IPS-20b (cell line): ENCODE results near the gene AFG3L2.
A peak's percentile ranks its signal among the peaks of the same experiment; 100 is the strongest.

Source experiments
- H3K27ac ChIP-seq: one replicate; pipeline ENCODE4 v1.5.1; 2013; ENCODE audit warnings: low read length
- H3K27me3 ChIP-seq: 2 replicates; pipeline ENCODE4 v1.6.1; 2013; ENCODE audit warnings: mild to moderate bottlenecking, low read length, inconsistent platforms; ENCODE audit not compliant: insufficient read depth
- H3K36me3 ChIP-seq: 2 replicates; pipeline ENCODE4 v1.6.1; 2013; ENCODE audit warnings: low read depth, mild to moderate bottlenecking, inconsistent platforms, low read length, moderate library complexity; ENCODE audit not compliant: insufficient read depth
- H3K4me1 ChIP-seq: 2 replicates; pipeline ENCODE4 v1.6.1; 2013; ENCODE audit warnings: mild to moderate bottlenecking, control low read depth, inconsistent platforms, low read length, moderate library complexity; ENCODE audit not compliant: insufficient read depth
- H3K4me3 ChIP-seq: 2 replicates; pipeline ENCODE4 v1.5.1; 2013; ENCODE audit warnings: mild to moderate bottlenecking, low read length, inconsistent platforms
- H3K9ac ChIP-seq: 2 replicates; pipeline ENCODE4 v1.6.1; 2013; ENCODE audit warnings: low read depth, mild to moderate bottlenecking, inconsistent platforms, low read length, moderate library complexity
- H3K9me3 ChIP-seq: 2 replicates; pipeline ENCODE4 v1.6.1; 2013; ENCODE audit warnings: mild to moderate bottlenecking, low read depth, low read length, inconsistent platforms; ENCODE audit not compliant: insufficient read depth

Gene AFG3L2

DNA sequence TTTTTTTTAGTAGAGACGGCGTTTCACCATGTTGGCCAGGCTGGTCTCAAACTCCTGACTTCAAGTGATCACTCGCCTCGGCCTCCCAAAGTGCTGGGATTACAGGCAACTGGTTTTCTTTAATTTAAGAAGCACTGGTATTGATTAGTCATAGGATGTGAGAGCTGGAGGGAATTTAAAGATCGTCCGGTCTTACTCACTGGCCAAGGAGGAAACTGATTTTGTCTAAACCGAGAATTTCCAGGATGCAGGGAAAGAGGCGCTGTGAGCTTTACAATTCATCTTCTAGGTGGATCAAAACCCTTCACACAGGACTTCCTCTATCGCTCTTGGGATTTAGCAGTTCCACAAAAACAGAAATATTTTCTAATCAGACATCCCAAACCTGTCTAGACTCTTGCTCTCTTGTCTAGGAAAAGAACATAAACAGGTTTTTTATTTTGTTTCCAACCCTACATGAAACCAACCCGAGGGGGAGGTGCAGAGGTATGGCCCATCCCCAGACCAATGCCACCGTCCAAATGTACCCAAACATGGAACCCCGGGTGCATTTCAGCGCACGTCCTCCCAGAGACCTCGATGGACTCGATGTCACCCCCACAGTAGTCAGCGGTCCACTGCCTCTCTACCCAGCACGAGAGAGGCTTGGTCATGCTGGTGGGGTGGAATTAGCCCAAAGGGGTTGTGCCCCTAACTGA is 81.5 kb downstream of the AFG3L2 start:
- H3K27ac ChIP-seq: no peak overlapping the region
- H3K4me3 ChIP-seq: no peak overlapping the region

DNA sequence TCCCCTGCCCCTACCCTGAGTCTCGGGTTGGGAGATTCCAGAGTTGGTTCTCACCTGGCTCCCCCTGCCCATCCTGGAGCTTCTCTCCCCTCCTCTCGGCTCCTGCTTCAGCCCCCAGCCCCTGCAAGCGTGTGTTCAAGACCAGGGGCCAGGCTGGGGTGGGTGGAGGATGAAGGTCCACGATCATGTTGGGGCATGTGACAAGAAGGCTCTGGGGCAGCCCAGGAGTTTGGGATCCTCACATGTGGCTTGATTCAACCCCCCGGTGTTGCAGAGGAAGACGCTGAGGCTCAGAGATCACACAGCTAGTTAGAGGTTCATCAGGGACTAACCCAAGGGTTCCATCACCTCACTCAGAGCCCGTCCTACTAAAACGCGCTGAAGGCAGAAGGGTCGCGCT is 83.2 kb downstream of the AFG3L2 start:
- no peaks in the 10 kb centered on the region for H3K36me3 ChIP-seq
- no peak overlapping the region for H3K4me3 ChIP-seq
- H3K4me1 ChIP-seq: no peaks in the 10 kb centered on the region; the same call in 1 of the 2 replicates
- H3K9ac ChIP-seq: no peak overlapping the region
- H3K27ac ChIP-seq: no peak overlapping the region
- no peaks in the 10 kb centered on the region for H3K9me3 ChIP-seq
- H3K27me3 ChIP-seq: peaks cover 9% of the 10 kb centered on the region

More for the DNA sequence above, 81.5 kb downstream of the AFG3L2 start:
- H3K4me1 ChIP-seq: no peaks in the 10 kb centered on the region
- H3K9ac ChIP-seq: no peak overlapping the region
- H3K27me3 ChIP-seq: no peaks in the 10 kb centered on the region
- H3K9me3 ChIP-seq: no peaks in the 10 kb centered on the region
- H3K36me3 ChIP-seq: no peaks in the 10 kb centered on the region

DNA sequence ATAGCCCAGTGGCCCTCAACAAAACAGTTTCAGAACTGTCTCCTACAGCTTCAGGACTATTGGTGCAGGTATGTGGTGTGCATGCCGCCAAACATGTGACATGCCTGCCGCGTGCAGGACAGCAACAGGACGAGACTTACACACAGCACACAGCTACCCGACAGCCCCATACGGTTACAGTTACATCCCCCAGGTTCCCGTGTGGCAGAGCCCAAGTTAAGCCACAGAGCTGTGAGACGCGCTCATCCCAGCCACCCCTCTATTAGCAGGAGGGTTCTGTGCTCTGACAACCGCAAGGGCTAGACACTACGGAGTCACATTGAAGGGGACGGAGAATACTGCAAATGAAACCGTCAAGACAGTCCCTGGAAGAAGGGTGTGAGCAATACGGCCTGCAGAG is 85.3 kb downstream of the AFG3L2 start:
- Histone ChIP-seq H3K4me1 (peaks cover 5% of the 10 kb centered on the region; the same call in 1 of the 2 replicates), H3K27me3 (peaks cover 31% of the 10 kb centered on the region), H3K36me3 (no peaks in the 10 kb centered on the region), H3K27ac (no peak overlapping the region), H3K9me3 (no peaks in the 10 kb centered on the region), H3K9ac (no peak overlapping the region), H3K4me3 (no peak overlapping the region)

DNA sequence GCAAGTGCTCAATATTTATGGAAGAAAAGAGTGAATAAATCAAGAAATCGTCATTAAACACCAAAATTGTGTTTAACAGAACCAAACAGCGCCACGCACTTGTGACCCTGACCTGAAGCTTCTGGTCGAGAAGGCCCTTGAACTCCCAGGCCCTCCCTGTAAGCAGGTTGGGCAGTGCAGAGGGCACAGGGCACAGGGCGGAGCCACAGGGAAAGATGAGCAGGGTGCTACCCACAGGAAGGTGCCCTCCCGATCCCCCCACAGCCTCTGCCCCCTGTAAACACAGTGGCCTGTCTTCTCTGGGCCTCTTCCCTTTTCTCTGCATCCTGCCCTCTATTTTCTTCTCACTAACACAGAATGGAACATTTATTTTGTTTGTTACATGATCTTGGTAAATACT is 85.9 kb downstream of the AFG3L2 start:
- Histone ChIP-seq H3K36me3 (no peaks in the 10 kb centered on the region), H3K9me3 (no peaks in the 10 kb centered on the region), H3K9ac (no peak overlapping the region), H3K4me1 (peaks cover 5% of the 10 kb centered on the region; the same call in 1 of the 2 replicates), H3K27ac (no peak overlapping the region), H3K4me3 (no peak overlapping the region), H3K27me3 (peaks cover 36% of the 10 kb centered on the region)

DNA sequence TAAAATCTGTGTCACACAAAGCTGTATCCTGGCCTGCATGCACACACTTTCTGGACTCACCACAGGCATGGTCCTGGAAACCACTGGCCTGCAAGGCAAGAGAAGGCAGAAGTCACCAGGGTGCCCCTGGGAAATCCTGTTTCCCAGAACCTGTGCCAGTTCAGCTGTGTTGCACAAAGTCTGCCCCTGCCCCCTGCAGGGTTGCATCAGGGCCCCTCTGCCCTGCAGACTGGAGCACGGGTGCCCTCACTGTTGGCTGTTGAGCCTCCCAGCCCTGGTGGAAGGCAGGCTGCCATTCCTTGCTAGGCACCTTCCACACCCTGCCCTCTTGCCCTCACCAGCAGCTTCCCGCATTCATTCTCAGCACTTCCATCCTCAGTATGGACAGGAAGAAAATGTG is 86.9 kb downstream of the AFG3L2 start:
- Histone ChIP-seq H3K4me1 (peaks cover 5% of the 10 kb centered on the region; the same call in 1 of the 2 replicates), H3K27ac (no peak overlapping the region), H3K4me3 (no peak overlapping the region), H3K36me3 (no peaks in the 10 kb centered on the region), H3K27me3 (peaks cover 39% of the 10 kb centered on the region), H3K9ac (no peak overlapping the region), H3K9me3 (no peaks in the 10 kb centered on the region)

DNA sequence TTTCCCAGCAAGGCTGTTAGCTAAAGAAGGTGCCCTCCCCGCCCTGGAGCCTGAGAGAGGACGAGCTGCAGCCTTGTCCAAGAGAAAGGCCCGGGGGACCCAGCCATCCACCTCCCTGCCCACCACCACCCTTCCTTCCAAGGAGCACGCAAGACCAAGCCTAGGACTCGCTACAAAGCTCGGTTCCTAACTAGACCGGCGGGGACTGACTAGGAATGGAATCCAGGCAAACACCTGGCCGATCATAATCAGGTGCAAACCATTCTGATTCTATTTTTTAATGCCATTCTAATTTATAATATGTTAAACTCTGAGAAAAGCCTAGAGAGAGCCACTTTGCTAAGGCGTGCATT is 88.6 kb downstream of the AFG3L2 start:
- peaks cover 39% of the 10 kb centered on the region for H3K27me3 ChIP-seq
- peak overlapping the region; percentile 78 for H3K4me3 ChIP-seq
- peaks cover 5% of the 10 kb centered on the region; the same call in 1 of the 2 replicates for H3K4me1 ChIP-seq
- H3K27ac ChIP-seq: no peak overlapping the region
- peak overlapping the region; percentile 13; the same call in 1 of the 2 replicates for H3K9ac ChIP-seq
- no peaks in the 10 kb centered on the region for H3K36me3 ChIP-seq
- no peaks in the 10 kb centered on the region for H3K9me3 ChIP-seq

DNA sequence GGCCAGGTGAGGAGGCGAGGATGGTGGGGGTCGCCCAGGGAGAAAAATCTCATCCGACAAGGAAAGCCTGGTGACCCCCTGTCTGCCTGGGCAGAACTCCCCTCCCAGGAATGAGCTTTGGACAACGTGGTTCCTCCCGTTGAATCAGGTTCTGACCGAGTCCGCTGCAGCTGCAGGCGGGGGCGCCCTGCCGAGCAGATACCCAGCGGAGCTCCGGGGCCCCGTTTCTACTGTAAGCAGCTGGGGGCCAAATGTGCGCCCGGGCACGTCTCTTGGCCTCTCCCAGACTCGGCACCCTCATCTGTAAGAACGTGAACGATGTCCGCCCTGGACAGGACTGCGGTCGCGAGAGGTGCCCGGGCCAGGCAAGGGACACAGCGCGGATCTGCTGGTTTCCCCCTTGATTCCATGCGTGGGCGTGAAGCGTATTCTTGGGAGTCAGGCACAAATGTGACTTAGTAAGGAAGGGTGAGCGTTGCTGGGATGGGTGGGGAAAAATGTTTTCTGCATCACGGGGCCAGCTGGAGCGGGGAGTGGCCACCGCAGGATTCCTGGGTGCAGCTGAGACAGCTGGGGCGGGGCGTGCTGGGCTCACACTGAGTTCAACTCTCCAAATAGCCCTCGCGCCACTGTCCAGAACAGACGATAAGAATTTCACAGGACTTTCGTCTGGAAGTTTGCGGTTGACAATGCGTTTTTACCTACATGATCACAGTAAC is 89.2 kb downstream of the AFG3L2 start:
- peaks cover 5% of the 10 kb centered on the region; the same call in 1 of the 2 replicates for H3K4me1 ChIP-seq
- H3K4me3 ChIP-seq: peak overlapping the region; percentile 78
- H3K27ac ChIP-seq: no peak overlapping the region
- no peaks in the 10 kb centered on the region for H3K9me3 ChIP-seq
- peak overlapping the region; percentile 13; the same call in 1 of the 2 replicates for H3K9ac ChIP-seq
- no peaks in the 10 kb centered on the region for H3K36me3 ChIP-seq
- H3K27me3 ChIP-seq: peaks cover 39% of the 10 kb centered on the region

DNA sequence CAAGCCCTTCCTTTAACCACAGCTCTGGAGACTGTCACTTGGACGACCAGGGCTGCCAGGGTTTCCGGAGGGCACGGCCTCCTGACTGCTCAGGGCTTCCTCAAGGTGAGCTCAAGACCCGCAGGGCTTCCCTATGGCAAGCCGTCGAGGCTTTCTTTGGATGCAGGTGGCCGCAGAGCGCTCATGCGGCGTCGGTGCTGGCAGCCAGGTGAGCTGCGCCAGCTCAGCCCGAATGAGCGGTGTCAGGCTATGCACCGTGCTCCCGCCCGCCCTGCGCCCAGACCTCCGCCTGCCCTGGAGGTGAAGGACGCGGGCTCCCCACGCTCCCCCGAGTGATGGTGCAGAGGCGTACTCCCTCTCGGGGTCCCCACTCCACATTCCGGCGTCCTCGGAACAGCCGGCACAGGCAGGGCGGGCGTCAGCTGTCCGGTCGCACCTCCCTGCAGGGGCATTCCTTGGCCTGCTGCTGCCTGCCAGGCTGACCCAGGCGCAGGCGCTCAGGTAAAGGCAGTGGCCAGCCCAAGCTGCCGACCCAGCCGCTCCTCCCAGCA is 89.8 kb downstream of the AFG3L2 start:
- peak overlapping the region; percentile 13; the same call in 1 of the 2 replicates for H3K9ac ChIP-seq
- no peaks in the 10 kb centered on the region for H3K9me3 ChIP-seq
- no peaks in the 10 kb centered on the region for H3K36me3 ChIP-seq
- H3K4me1 ChIP-seq: peaks cover 5% of the 10 kb centered on the region; the same call in 1 of the 2 replicates
- peak overlapping the region; percentile 78 for H3K4me3 ChIP-seq
- no peak overlapping the region for H3K27ac ChIP-seq
- H3K27me3 ChIP-seq: peaks cover 39% of the 10 kb centered on the region

DNA sequence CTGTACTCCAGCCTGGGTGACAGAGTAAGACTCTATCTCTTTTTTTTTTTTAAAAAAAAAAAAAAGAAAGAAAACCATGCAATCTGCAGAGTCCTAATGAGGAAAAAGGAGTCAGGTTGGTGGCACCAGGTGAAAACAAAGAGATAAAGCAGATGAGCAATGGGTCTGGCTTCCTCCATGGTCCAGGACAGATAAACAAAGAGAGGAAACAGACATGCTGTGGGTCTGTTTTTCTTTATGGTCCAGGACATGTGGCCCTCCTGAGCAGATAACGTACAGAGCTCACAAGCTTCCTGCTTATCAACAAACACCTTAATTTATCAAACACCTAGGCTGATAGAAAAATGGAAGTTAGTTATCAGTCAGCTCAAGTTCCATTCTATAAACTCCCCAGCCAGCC is 93.4 kb downstream of the AFG3L2 start:
- no peak overlapping the region for H3K27ac ChIP-seq
- H3K9ac ChIP-seq: no peak overlapping the region
- H3K27me3 ChIP-seq: peaks cover 38% of the 10 kb centered on the region
- H3K4me1 ChIP-seq: peaks cover 7% of the 10 kb centered on the region; the same call in 1 of the 2 replicates
- no peaks in the 10 kb centered on the region for H3K36me3 ChIP-seq
- H3K4me3 ChIP-seq: no peak overlapping the region
- no peaks in the 10 kb centered on the region for H3K9me3 ChIP-seq

DNA sequence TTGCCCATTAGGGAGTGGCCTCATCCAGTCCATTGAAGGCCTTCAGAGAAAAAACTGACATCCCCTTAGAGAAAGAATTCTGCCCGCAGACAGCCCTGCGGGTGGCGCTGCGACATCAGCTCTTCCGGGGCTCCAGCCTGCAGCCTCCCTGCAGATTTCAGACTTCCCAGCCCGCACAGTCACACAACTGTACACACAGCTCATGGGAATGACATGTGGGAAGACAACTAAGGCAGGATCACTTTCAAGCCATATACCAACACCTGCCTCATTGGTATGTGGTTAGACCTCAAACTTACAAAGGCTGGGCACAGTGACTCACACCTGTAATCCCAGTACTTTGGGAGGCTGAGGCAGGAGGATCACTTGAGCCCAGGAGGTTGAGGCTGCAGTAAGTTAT is 93.8 kb downstream of the AFG3L2 start:
- peaks cover 7% of the 10 kb centered on the region; the same call in 1 of the 2 replicates for H3K4me1 ChIP-seq
- H3K27me3 ChIP-seq: peaks cover 33% of the 10 kb centered on the region
- H3K27ac ChIP-seq: no peak overlapping the region

DNA sequence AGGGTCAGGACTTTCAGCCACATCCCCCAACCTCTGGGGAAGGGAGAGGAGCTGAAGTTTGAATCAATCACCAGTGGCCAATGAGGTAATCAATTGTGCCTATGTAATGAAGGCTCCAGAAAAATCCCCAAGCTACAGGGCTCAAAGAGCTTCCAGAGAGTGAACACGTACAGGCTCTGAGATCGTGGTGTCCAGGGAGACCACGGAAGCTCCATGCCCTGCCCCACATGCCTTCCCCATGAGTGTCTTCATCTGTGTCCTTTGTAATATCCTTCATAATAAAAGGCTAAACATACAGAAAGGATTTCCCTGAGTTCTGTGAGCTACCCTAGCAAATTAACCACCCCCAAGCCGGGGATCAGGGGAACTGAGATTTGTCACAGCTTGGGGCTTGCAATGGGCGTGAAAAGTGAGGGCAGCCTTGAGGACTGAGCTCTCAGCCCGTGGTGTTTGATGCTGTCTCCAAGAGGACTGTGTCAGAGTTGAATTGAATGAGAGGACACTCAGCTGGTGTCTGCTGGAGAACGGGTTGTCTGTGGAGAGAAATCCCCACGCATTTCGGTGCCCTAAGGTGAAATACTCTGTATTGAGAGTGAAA is 94.5 kb downstream of the AFG3L2 start:
- H3K9me3 ChIP-seq: no peaks in the 10 kb centered on the region
- H3K4me3 ChIP-seq: no peak overlapping the region
- H3K27ac ChIP-seq: no peak overlapping the region
- no peaks in the 10 kb centered on the region for H3K36me3 ChIP-seq
- H3K27me3 ChIP-seq: peaks cover 26% of the 10 kb centered on the region
- peaks cover 7% of the 10 kb centered on the region; the same call in 1 of the 2 replicates for H3K4me1 ChIP-seq
- no peak overlapping the region for H3K9ac ChIP-seq

More for the DNA sequence above, 93.8 kb downstream of the AFG3L2 start:
- H3K4me3 ChIP-seq: no peak overlapping the region
- H3K36me3 ChIP-seq: no peaks in the 10 kb centered on the region
- no peaks in the 10 kb centered on the region for H3K9me3 ChIP-seq
- no peak overlapping the region for H3K9ac ChIP-seq
